ENCODE data around the gene ARHGEF17.

The ARHGEF17 gene

DNA sequence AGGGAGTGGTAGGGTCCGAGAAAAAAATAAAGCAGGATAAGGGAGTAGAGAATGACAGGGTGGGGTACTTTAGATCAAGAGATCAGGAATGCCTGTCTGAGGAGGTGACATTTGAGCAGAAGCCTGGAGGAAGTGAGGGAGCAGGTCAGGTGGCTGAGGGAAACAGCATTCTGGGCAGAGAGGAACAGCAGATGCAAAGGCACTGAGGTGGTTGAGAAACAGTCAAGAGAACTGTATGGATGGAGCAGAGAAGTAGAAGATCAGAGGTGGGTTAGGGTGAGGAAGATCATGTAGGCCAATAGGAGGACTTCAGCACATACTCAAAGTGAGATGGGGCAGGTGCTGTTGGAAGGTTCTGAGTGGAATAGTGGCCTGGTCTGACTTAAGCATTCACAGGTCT is 8.3 kb downstream of the ARHGEF17 start:
- no peak for DNase-seq

GRCh38 chr11:73317373-73317772 is 9.3 kb downstream of the ARHGEF17 start:
- DNase-seq = no peak

DNA sequence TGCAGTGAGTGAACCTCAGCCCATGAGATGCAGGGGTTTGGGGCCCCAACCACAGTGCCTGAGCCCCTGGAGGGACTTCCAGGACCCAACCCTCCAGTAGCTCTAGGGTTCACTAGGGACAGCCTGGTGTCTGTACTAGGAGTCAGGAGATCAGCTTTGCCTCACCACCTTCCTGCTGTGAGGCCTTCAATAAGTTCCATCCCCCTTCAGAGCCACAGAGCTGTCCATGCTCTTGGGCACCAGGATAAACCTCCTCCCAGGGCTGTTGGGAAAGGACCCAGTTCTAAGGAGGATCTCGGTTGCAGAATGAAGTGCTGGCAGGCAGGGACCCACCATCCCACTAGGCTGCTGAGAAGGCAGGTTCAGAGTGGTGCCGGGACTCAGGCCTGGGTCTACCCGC is 9.7 kb downstream of the ARHGEF17 start:
- no peak for DNase-seq

GRCh38 chr11:73318501-73319011 is 10.5 kb downstream of the ARHGEF17 start:
- DNase-seq = no peak

DNA sequence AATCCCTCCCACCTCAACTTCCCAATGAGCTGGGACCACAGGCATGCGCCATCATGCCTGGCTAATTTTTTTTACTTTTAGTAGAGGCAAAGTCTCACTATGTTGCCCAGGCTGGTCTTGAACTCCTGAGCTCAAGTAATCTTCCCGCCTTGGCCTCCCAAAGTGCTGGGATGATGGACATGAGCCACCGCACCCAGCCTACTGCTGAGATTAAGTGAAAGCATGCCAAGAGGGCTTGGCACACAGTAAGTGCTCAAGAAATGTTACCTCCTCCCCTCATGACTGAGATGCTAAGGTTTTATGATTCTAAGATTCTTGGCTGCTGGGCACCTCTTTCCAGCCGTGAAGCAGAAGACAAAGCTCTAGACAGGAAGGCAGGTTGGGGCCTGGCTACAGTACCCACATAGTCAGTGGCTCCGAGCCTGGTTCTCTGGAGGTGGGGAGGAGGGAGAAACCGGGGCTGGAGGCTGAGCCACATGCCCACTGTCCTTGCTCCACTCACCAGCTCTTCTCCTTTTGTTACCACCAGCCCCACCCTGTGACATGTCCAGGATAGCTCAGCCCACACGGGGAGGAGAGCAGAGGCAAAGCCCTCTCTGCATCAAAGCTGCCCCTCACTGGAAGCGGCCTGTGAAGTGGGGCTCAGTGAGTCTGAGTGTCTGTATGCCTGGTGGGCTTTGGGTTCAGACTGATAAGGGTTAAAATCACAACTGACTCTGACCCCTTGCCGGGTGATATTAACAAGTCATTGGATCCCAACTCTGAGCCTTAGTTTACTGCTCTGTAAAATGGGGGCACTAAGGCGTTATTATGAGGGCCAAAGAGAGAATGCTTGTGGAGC is 12.9 kb downstream of the ARHGEF17 start:
- no peak for DNase-seq

- DNase-seq = no peak
These were observed 13.7 kb downstream of the ARHGEF17 start for GRCh38 chr11:73321604-73322381.

GRCh38 chr11:73322382-73323306 is 14.6 kb downstream of the ARHGEF17 start:
- no peak for DNase-seq

- peak; percentile 31 for DNase-seq
These were observed 15.4 kb downstream of the ARHGEF17 start for GRCh38 chr11:73323464-73323863.

DNA sequence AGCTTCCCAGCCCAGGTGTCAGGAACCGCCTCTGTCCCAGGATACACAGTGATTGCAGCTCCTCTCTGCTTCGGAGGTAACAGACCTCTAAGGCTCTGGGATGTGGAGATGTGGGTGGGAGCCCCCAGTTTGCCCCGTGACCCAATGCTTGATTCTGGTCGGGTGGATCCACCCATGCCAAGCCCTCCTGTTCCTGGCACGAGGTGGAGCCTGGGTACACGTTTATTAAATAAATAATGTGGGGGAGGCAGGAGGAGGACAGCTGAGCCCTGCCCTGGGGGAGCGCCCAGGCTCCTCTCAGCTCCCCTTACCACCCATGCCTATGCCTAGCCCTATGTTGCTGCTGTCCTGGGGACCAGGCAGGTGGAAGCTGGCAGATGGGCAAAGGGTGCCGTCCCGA is 16.0 kb downstream of the ARHGEF17 start:
- DNase-seq = no peak

- DNase-seq = no peak
These were observed 16.6 kb downstream of the ARHGEF17 start for GRCh38 chr11:73324665-73325035.

DNA sequence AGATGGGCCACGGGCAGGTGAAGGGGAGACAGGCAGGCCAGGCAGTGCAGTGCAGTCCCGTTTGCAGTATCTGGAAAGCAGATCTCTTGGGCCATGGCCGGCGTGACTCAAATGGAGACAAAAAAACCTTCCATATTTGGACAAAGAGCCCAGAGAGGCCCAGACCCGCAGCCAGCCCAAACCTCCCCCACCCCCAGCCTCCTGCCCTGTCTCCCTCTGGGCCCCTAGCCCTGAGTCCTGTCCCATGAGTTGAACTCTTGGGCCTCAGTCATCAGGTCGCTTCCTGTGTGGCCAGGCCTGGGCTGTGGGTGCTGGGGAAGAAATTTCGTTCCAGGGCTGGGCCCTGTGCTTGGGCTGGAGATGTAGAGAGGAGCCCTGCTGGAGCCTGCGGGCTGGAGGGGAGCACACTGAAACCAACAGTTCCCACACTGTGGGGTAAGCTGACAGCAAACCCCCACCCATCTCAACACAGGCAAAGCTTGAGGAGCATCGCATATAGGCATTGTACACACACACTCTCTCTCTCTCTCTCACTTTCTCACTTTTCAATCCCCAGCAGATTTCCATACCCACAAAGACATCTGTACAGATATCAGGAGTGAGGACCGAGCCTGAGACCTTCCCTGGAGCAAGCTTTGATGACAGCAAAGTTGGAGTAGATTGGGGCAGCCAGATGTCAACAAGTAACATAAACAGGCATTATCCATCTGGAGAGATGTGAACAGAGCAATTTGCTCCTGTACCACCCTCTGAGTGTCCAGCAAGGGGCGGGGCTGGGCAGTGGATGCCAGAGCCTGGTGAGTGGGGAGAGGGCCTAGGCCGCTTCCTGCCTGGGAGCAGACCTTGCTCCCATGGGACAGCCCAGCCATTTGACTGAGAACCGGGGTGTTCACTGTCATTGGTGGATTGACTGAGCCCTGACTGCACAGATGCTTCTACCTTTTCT is 17.2 kb downstream of the ARHGEF17 start:
- no peak for DNase-seq

DNA sequence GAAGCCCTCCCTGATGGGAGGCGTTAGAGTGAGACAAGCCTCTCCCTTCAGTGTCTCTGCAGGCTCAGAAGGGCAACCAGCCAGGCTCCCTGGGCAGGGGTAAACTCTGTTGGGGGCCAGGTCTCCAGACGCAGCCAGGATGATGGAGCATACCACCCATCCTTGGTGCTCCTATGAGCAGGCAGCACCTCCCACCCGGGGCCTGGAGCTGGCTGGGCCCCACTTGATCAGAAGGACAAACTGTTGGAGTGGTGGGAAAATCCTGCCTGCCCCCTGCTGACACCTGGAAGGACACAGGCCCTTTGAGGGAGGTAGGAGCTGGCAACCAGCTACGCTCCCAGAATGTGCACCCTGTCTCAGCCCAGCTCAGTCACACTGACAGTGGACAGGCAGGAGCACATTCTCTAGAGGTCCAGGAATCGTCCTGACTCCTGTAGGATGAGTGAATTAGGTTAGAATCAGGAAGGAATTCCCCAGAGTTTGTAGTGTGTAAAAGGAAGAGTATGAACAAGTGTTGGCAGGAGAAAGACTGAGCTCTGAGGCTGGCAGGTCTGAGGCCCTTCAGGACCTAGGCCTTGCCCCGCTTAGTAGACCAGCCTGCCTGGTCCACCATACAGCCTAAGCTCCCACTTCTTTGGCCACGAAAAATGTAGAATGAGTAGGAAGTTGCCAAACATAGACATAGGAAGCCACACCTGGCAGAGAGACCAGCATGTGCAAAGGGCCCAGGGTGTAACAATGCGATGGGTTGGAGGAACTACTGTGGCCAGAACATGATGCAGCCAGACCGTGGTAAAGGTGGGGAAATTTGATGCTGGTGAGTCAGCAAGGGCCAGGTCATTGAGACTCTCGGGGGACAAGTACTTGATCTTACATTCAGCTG is 19.1 kb downstream of the ARHGEF17 start:
- no peak for DNase-seq

- no peak for DNase-seq
These were observed 19.8 kb downstream of the ARHGEF17 start for GRCh38 chr11:73327812-73328364.

GRCh38 chr11:73330569-73331093 is 22.6 kb downstream of the ARHGEF17 start:
- DNase-seq = peak; percentile 43

GRCh38 chr11:73331138-73331916 is 23.3 kb downstream of the ARHGEF17 start:
- no peak for DNase-seq

GRCh38 chr11:73333173-73333572 is 25.1 kb downstream of the ARHGEF17 start:
- no peak for DNase-seq

GRCh38 chr11:73333640-73334383 is 25.7 kb downstream of the ARHGEF17 start:
- DNase-seq = no peak

All from kidney glomerular epithelial cell (primary cell).